ENCODE data around the gene MEIOC. TPM values are rescaled to one million over a fixed set of nuclear protein-coding genes. Genes with fewer than 3 reads are reported as not detected.

The MEIOC gene
- total RNA-seq, 1 donor from 2014 or later = 0.75 TPM

DNA sequence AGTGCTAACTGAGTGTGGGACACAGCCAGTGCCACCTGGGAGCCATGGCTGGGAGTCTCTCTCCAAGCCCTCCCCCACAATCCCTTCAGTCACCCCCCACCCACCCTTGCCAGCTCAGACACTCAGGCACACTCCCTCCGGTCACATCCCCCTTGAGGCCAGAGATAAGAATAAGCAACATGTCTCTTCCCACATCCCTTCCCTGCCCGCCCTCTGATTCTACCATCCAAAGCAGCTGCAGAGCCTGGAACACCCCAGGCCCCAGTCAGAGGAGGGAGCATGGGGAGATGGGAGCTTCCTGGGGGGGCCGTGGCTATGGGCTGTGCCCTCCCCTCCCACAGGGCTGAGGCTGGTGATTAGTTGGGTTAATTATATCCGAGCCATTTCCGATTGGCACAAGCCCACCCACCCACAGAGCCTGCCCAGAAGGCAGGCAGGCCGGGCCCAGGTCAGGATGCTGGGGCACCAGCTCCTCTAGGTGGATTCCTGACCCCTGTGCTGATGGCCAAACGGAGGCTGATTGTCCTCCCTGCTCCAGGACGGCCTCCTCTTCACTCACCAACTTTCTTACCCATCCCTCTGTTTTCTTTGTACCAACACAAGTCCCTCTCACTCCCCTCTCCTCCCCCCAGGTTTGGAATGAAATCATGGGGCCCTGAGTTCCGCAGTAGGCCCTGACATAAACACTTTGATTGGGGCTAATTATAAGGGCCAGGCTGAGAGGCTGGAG, 28.6 kb upstream of the MEIOC start:
- no peaks in the 10 kb centered on the region for H3K9me3 Mint-ChIP-seq (ENCODE audit: unreplicated experiment)
- no peak for DNase-seq (ENCODE audit: extremely low spot score, unreplicated experiment)
- H3K27ac Mint-ChIP-seq (ENCODE audit: unreplicated experiment) = no peak overlapping the region
- no peaks in the 10 kb centered on the region for H3K36me3 Mint-ChIP-seq (ENCODE audit: unreplicated experiment)
- H3K4me1 Mint-ChIP-seq (ENCODE audit: unreplicated experiment) = peaks cover 6% of the 10 kb centered on the region
- TF ChIP-seq, protein P1, sequence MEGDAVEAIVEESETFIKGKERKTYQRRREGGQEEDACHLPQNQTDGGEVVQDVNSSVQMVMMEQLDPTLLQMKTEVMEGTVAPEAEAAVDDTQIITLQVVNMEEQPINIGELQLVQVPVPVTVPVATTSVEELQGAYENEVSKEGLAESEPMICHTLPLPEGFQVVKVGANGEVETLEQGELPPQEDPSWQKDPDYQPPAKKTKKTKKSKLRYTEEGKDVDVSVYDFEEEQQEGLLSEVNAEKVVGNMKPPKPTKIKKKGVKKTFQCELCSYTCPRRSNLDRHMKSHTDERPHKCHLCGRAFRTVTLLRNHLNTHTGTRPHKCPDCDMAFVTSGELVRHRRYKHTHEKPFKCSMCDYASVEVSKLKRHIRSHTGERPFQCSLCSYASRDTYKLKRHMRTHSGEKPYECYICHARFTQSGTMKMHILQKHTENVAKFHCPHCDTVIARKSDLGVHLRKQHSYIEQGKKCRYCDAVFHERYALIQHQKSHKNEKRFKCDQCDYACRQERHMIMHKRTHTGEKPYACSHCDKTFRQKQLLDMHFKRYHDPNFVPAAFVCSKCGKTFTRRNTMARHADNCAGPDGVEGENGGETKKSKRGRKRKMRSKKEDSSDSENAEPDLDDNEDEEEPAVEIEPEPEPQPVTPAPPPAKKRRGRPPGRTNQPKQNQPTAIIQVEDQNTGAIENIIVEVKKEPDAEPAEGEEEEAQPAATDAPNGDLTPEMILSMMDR (IDR thresholded peaks at IDR 0.05) = no peak
- H3K4me3 Mint-ChIP-seq (ENCODE audit: unreplicated experiment) = no peak overlapping the region
- H3K27me3 Mint-ChIP-seq (ENCODE audit: unreplicated experiment) = no peaks in the 10 kb centered on the region

DNA sequence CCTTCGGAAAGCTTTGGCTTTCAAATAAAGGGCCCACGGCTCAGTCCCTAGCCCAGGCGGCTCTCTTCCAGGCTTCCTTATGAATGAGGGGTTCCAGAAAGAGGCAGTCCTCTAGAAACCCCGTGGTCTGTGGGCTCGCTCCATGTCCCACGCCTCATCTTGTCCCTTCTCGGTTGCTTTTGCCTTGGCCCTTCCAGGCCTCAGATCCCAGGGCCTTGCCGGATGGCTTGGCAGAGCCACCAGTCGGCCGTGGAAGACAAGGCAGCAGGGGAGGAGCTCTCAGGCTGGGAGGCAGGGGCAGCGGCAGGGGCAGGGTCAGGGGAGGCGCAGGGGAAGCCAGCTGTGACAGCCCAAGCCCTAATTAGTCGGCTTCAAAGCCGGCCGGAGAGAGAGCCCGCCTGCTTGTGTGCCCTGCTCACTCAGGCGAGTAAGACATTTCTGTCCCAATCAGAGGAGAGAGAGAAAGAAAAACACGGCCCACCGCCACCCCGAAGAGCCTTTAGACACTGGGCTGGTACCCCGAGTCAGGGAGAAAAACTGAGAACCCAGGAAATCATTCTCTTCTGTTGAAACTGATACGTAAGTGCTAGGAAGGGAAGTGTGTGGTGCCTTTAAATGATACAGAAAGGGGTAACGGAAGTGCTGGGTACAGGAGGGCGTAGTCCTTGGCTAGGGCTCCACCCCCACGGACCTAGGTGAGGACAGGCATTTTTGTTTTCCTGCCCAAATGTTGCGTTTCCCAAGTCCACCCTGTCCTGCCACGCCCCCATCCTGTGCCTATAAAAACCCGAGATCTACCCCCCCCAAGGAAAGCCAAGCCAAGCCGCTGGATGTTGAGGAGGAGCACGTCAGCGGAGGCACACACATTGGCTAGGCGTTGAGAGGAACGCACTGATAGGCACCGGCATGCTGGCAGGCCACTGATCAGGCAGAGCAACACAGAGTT, 27.8 kb upstream of the MEIOC start:
- TF ChIP-seq, protein P1 (IDR thresholded peaks at IDR 0.05) = no peak
- no peak overlapping the region for H3K4me3 Mint-ChIP-seq (ENCODE audit: unreplicated experiment)

DNA sequence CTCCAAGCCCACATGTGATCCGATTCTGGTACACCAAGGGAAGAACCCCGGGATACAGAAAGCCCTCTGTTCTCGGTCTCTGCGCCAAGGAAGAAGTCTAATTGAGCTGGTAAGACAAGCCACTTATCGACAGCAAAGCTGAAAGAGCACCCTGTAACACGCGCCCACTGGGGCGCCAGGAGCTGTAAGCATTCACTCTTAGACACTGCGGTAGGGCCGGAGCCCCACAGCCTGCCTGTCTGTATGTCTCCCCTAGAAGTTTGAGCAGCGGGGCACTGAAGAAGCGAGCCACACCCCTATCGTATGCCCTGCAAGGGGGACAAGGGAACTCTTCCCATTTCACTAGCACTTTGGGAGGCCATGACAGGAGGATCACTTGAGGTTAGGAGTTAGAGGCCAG, 27.0 kb upstream of the MEIOC start:
- no peak overlapping the region for H3K4me3 Mint-ChIP-seq (ENCODE audit: unreplicated experiment)
- H3K4me1 Mint-ChIP-seq (ENCODE audit: unreplicated experiment) = peaks cover 9% of the 10 kb centered on the region
- H3K27me3 Mint-ChIP-seq (ENCODE audit: unreplicated experiment) = no peaks in the 10 kb centered on the region
- TF ChIP-seq, protein P1 (IDR thresholded peaks at IDR 0.05) = no peak
- no peaks in the 10 kb centered on the region for H3K36me3 Mint-ChIP-seq (ENCODE audit: unreplicated experiment)
- no peak for DNase-seq (ENCODE audit: extremely low spot score, unreplicated experiment)
- H3K9me3 Mint-ChIP-seq (ENCODE audit: unreplicated experiment) = no peaks in the 10 kb centered on the region
- no peak overlapping the region for H3K27ac Mint-ChIP-seq (ENCODE audit: unreplicated experiment)

More for the DNA sequence above, 27.8 kb upstream of the MEIOC start:
- H3K27ac Mint-ChIP-seq (ENCODE audit: unreplicated experiment) = no peak overlapping the region
- H3K27me3 Mint-ChIP-seq (ENCODE audit: unreplicated experiment) = no peaks in the 10 kb centered on the region
- peaks cover 6% of the 10 kb centered on the region for H3K4me1 Mint-ChIP-seq (ENCODE audit: unreplicated experiment)
- H3K36me3 Mint-ChIP-seq (ENCODE audit: unreplicated experiment) = no peaks in the 10 kb centered on the region
- DNase-seq (ENCODE audit: extremely low spot score, unreplicated experiment) = no peak
- no peaks in the 10 kb centered on the region for H3K9me3 Mint-ChIP-seq (ENCODE audit: unreplicated experiment)

DNA sequence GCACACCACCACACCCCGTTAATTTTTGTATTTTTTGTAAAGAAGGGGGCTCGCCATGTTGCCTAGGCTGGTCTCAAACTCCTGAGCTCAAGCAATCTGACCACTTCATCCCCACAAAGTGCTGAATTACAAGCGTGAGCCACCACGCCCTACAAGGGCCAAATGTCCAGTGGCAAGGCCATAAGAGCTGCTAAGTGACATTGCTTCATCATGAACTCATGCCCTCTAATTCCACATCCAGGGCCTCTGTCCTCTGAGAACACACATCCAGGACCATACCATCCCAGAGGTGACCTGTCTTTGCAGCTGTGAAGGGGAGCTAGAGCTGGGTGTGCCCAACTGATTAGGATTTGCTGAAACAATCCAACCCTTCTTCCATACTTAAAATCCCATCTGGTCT, 25.6 kb upstream of the MEIOC start:
- TF ChIP-seq, protein P1 (IDR thresholded peaks at IDR 0.05) = no peak
- no peaks in the 10 kb centered on the region for H3K36me3 Mint-ChIP-seq (ENCODE audit: unreplicated experiment)
- H3K27ac Mint-ChIP-seq (ENCODE audit: unreplicated experiment) = no peak overlapping the region
- no peak for DNase-seq (ENCODE audit: extremely low spot score, unreplicated experiment)
- no peaks in the 10 kb centered on the region for H3K27me3 Mint-ChIP-seq (ENCODE audit: unreplicated experiment)
- H3K4me1 Mint-ChIP-seq (ENCODE audit: unreplicated experiment) = peaks cover 9% of the 10 kb centered on the region
- no peaks in the 10 kb centered on the region for H3K9me3 Mint-ChIP-seq (ENCODE audit: unreplicated experiment)
- no peak overlapping the region for H3K4me3 Mint-ChIP-seq (ENCODE audit: unreplicated experiment)

DNA sequence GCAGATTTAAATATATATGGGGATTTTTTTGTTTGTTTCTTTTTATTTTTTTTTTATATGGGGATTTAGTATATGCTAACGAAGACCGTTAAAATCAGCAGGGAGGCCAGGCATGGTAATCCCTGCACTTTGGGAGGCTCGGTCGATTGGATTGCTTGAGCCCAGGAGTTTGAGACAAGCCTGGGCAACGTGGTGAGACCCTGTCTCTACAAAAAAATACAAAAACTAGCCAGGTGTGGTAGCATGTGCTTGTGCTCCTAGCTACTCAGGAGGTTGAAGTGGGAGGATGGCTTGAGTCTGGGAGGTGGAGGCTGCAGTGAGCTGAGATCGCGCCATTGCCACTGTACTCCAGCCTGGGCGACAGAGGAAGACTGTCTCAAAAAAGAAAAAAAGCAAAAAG, 22.3 kb upstream of the MEIOC start:
- TF ChIP-seq, protein P1 (IDR thresholded peaks at IDR 0.05) = no peak
- H3K4me3 Mint-ChIP-seq (ENCODE audit: unreplicated experiment) = no peak overlapping the region
- no peak for DNase-seq (ENCODE audit: extremely low spot score, unreplicated experiment)
- peaks cover 14% of the 10 kb centered on the region for H3K4me1 Mint-ChIP-seq (ENCODE audit: unreplicated experiment)
- no peak overlapping the region for H3K27ac Mint-ChIP-seq (ENCODE audit: unreplicated experiment)
- H3K27me3 Mint-ChIP-seq (ENCODE audit: unreplicated experiment) = peaks cover 2% of the 10 kb centered on the region
- H3K36me3 Mint-ChIP-seq (ENCODE audit: unreplicated experiment) = no peaks in the 10 kb centered on the region
- no peaks in the 10 kb centered on the region for H3K9me3 Mint-ChIP-seq (ENCODE audit: unreplicated experiment)

Data from osteocyte (in vitro differentiated cells).